Glomerular visceral epithelial cell (primary cell): Measurements from ENCODE around the gene SORD.
"Not testable (repeated sequence)": the region's sequence is repeated elsewhere in the genome, so short reads cannot be mapped to it uniquely, and the experiment has no call there.

ENCODE experiments used
- DNase-seq: peaks from one replicate; pipeline ENCODE4 v3.0.0-alpha.2; 2016; ENCODE audit errors: extremely low spot score

SORD gene

GRCh38 chr15:45062301-45062700, 39.3 kb downstream of the SORD start:
- not testable (repeated sequence) for DNase-seq

DNA sequence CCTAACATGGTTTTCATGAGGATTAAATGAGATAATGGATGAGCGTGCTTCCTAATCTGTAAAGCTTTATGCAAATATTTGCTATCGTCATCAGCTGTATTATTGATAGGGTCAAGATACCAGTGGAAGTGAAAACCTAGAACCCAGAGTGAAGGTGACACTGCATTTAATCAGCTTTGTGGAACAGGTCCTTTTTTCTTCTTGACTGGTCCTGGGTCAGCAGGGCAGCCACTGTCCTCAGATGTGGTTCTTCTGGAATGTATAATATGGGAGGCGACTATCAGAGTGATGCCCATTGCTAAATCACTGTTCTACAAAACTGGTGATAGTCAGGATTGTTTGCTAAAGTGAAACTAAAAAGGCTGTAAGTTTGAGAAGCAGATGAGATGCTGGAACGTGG, 41.4 kb downstream of the SORD start:
- peak; percentile 70 for DNase-seq

DNA sequence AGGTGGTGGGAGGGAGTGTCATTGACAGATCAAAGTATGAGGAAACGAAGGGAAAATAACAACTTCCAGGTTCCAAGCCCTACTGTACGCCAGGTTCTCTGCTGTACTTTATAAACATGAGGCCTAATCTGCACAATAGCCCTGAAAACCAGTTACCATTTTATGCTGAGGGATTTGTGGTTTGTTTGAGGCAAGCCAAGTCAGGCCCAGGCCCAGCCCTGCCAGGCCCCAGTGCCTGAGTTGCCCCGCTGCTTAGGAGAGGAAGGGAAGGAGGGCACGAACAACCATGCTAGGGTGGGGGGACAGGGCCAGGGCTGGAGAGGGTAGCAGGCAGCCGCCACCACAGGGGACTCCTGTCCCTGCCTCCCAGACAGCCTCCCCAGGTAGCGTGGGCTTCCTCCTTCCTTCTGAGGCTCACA, 47.0 kb downstream of the SORD start:
- not testable (repeated sequence) for DNase-seq

DNA sequence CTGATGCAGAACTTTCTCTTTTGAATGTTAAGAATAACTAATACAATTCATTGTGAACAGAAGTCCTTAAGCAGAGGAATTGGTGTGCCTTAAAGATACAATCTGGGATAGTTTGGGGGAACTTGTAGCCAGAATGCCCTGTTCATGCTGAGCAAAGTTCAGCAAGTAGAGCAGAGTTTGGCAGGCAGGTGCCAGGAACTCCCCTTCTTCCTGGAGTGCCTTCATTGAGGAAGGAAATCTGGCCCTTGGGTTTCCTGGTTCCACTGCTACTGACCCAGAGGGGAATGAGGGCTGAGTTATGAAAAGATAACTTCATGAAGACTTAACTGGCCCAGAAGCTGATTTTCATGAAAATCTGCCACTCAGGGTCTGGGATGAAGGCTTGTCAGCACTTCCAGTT, 50.6 kb downstream of the SORD start:
- DNase-seq = not testable (repeated sequence)

DNA sequence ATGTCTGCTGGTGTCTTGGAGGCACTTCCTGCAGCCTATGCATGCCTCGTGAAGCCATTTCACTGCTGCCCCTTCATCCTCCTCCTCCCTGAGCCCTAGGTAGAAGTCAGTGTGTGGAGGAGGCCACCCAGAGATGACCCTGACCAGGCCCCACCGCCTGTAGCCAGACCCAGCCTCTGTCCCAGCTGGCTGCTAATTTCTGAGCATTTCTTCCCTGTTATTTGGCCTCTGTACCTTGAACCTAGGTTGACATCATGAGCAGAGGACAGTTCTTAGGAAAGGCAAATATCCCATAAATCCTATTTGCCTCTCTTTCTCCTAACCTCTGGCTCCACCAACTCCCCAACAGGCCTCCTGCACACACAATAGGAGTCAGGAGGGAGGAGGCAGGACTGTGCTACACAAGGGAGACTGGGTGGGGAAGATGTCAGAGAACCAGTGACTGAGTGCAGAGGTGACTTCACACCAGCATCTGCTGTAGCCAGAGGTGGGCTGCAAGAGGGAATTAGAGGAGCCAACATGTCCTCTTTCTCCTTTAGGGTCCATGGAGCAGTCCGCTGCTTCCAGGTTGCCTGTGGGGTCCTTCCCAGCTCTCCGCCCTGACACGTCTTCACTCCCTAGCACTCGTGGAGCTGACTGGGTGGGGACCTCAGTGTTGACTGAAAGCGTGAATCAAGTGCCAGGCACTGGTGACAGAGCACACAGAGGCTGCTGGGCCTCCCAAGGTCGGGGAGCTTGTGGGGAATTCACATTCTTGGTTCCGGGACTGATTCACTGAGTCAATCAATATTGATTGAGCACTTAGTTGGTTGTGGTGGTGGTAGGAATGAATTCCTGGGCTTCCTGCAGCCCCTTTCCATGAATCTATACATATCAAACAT, 52.7 kb downstream of the SORD start:
- not testable (repeated sequence) for DNase-seq

DNA sequence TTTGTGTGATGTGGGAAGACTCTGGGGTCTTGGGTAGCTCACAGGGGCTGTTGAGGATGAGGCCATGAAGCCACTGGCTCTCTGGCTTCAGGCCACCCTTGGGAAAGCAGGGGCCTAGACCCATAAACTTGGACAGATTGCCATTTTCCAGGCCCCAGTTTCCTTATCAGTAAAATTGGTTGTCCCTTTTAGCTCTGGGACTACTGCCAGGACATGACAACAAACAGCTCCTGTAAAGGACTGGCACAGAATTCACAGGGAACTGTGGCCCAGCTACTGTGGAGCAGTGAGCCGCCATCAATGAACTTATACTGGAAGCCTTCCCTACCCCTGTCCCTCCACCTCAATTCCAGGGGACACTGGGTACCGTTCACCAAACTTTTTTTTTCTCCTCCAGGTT, 54.4 kb downstream of the SORD start:
- not testable (repeated sequence) for DNase-seq

DNA sequence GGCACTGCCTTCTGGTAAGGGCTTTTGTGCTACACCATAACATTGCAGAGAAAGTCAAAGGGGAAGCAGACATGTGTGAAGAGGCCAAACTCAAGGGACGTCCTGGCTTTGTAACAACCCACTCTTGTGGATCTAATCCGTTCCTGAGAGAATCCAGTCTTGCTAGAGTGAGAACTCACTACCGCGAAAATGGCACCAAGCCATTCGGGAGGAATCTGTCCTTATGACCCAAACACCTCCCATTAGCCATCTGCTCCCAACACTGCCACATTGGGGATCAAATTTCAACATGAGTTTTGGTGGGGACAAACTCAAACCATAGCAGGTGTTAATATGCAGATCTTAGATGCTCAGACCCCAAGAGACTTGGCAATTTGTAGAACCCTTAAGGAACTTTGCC, 56.2 kb downstream of the SORD start:
- peak; percentile 25 for DNase-seq

DNA sequence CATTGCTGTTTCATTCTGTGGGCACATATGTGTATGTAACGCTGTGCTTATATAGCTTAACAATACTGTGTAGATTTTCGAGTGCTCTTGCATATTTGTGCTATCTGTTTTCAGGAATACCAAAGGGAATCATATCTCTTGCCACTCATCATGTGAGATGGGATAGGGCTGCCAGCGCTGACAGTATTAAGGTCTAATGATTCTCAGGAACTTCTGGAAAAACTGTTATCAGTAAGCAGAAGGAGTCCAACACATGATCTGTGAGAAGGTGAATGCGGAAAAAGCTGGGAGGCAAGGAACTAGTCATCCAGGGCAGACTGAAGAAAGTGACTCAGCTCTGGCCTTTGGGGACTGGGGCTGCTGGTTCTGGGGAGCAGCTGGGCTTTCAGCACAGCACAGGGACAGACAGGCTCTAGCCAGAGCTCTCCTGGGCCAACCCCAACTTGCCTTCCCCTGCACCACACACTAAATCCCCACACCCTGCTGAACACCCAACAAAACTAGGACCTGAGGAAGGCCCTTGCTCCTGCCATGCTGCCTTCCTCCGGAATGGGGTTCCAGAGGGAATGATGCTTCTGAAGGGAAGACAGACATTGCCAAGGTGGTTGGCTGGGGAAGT, 56.7 kb downstream of the SORD start:
- peak; percentile 18 for DNase-seq

DNA sequence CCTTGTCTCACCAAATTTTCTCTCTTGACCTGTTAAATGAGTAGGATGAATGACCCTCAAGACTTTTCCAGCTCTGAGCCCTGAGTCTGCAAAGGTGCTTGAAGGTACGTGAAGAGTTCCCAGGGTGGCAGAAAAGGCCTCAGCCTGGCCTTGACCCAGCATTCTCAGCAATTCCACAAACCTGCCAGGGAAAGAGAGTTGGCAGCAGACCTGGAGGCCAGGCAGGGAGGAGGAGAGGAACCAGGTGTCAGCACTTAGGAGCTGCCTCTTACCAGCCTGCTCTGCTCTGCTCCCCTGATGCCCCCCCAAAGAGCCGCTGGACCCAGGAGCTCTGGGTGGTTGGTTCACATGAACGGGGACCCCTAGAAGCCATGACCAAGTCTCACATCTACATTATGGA, 57.6 kb downstream of the SORD start:
- not testable (repeated sequence) for DNase-seq

- DNase-seq = not testable (repeated sequence)
Measured at GRCh38 chr15:45082412-45082811, 59.4 kb downstream of the SORD start.

DNA sequence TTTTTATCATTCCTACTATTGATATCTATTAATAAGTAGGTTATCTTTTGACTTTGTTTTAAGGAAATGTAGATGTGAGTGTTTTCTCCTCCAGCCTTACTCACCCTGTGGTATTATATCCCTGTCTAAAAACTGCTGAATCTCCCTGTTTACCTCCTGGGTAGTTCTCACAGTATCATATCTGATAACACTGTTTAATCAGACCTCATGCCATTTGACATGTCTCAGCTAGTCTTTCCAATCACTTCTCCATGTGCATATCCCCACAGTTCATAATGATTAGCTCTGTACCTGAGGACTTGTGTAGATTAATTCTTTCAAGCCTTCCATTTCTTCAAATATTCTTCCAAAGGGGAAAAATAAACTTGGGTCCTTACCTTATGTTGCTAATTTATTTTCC, 60.2 kb downstream of the SORD start:
- no peak for DNase-seq

- DNase-seq = no peak
Measured at GRCh38 chr15:45084163-45084562, 61.2 kb downstream of the SORD start.

GRCh38 chr15:45087513-45087912, 64.5 kb downstream of the SORD start:
- DNase-seq = no peak

DNA sequence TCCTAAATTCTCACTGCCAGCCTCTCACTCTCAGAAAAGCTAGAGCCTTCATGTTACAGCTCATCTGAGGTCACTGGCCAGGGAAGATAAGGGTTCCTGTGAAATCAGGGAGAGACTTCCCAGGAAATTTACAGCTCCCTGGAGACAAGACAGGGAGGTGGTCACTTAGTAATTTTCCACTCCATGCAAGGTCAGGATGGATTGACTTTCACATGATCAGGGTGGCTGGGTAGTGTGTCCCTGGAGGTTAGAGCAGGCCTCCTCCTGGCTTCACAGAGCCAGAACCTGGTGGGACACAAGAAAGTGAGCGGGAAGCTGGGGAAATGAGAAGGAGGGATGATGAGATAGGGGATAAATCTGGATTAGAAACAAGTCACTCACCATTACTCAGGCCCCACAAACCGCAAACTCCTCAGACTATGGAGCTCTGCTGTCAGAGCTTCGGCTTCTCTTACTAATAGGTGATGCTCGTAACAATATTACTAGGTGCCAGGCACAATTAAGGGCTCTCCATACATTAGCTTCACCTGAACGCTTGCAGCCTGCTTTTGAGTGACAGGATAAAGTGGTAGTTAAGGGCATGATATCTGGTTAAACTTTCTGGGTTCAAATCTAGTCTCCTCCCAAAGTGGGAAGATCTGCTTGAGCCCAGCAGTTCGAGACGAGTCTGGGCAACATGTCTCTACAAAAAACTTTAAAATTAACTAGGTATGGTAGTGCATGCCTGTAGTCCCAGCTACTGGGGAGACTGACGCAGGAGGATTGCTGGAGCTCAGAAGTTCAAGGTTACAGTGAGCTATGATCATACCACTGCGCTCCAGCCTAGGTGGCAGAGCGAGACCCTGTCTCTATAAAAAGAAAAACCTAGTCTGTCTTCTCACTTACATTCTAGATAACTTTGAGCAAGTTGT, 66.1 kb downstream of the SORD start:
- DNase-seq = peak; percentile 54

DNA sequence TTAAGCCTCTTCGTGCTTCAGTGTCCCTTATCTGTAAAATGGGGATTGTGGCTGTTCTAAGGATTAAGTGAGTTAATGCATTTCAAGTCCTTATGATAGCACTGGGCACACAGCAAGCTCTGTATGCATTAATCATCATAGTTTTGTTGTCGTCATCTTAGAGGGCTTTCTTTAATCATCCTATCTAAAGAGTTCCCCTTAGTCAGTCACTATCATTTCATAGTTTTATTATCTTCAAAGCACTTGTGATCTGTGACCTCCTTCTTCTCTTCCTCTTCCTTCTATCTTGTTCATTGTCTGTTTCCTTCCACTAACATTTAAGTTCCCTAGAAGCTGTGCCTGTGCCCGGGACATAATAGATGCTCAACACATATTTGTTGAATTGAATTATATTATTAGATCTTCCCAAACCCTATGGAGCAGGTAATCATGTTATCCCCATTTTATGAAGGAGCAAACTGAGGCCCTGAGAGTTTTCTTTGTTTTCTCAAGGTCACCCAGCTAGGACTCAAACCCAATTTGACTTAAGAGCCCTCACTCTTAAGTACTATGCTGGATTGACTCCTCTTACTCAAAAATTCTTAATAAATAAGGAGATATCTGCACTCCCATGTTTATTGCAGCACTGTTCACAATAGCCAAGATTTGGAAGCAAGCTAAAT, 66.8 kb downstream of the SORD start:
- DNase-seq = no peak

DNA sequence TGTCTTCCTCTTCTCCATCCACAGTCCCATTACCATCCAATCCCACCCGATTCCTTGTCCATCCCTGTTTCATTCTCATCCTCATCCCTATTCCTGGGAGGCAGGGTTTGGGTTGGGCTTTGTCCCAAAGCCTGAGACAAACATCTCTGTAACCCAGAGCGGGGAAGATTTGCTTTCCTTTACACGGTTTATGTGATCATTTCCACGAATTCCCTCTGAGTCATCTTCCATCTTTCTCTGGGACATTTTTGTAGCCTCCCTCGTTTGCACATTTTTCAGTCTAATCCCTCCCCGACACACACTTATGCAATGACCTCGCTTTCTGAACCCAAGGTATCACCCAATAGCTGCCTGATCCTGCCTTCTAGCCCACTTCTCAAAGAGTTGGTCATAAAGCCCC, 68.2 kb downstream of the SORD start:
- peak; percentile 16 for DNase-seq

DNA sequence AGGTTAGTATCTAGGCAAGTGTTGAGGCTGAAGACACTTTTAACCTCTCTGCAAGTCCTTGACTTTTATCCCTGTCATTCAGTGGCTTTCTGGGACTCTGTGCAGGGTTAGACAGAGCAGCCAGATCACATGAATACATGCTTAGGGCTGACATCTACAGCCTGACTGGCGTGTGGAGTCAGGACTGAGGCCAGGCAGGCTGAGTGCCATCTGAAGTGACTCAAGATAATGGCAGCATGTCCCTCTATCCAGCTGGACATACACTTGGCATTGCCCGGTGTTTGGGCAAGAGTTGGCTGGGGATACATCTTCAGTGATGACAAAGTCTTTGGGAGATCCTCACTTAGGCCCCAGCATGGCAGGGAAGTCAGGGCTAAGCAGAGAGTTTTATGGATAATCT, 68.6 kb downstream of the SORD start:
- DNase-seq = no peak

DNA sequence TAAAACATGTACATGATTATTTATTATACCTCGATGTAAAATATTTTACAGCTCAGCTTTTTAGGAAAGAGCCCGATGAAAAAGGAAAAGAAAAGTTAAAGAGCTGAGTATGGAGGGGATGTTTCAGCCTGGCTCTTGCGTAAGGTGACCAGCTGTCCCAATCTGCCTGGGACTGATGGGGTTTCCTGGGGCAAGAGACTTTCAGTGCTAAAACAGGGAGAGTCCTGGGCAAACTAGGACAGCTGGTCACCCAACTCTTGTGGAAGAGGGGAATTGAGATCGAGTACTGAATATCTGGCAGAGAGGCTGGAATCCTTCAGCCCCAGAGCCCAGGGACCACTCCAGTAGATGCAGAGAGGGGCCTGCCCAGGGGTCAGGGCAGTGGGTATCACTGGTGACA, 70.0 kb downstream of the SORD start:
- no peak for DNase-seq

GRCh38 chr15:45093622-45094357, 70.8 kb downstream of the SORD start:
- no peak for DNase-seq

DNA sequence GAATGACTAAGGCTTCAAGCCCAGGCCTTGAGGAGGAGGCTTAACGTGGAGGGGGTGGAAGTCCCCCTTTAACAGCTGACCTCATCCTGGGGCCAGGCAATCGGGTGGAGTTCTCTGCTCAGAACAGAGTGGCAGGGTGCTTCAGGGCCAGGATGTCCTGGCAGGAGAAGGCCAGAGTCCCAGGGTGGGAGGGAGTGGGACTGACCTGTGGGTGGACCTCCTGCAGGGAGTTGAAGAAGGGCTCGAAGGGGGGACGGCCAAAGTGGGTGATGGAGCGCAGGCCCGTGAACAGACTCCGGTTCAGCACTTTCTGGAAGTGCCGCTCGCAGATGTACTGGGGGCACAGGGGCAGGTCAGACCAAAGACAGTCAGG, 71.3 kb downstream of the SORD start:
- DNase-seq = peak; percentile 47

GRCh38 chr15:45095661-45096060, 72.7 kb downstream of the SORD start:
- DNase-seq = no peak
